GM13976 (cell line): ENCODE measurements around the gene SYNPR.

Experiments
- DNase-seq: peaks from one replicate; pipeline ENCODE4 v3.0.0; 2012; ENCODE audit warnings: low spot score
- in situ Hi-C: fragments of 300-500 bp; cut with MboI; formaldehyde crosslinking; loops from one replicate; pipeline ENCODE4 v1.12.0; 2022; ENCODE audit warnings: low sequenced_read_pairs, mixed read lengths, inconsistent platforms; ENCODE audit not compliant: unreplicated experiment
- TF ChIP-seq, protein P1 (sequence below): IDR thresholded peaks from 2 replicates; pipeline ENCODE4 v1.5.1; 2012; ENCODE audit warnings: borderline replicate concordance, mild to moderate bottlenecking; ENCODE audit not compliant: insufficient read depth; ENCODE audit errors: extremely low read depth, missing control alignments, control extremely low read depth

The SYNPR gene

DNA sequence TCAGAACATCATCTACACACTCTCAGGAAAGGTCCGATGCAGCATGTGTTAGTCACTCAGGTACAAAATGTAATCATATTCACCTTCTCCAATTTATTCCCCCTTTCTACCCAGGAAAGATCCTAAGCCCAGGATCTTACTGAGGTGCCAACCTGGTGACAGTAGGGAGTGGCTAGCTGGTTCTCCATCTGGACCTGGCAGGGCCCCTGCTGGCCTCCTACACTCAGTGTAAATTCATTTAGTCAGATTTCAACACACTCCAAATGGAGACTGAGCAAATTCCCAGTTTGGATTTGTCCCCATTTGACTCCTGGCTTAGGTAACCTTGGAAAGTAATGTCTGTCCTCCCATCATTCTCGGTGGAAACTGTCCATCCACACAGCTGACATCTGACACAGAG, 47.3 kb downstream of the SYNPR start:
- in situ Hi-C loops, result no loop called here
- TF ChIP-seq, protein P1, sequence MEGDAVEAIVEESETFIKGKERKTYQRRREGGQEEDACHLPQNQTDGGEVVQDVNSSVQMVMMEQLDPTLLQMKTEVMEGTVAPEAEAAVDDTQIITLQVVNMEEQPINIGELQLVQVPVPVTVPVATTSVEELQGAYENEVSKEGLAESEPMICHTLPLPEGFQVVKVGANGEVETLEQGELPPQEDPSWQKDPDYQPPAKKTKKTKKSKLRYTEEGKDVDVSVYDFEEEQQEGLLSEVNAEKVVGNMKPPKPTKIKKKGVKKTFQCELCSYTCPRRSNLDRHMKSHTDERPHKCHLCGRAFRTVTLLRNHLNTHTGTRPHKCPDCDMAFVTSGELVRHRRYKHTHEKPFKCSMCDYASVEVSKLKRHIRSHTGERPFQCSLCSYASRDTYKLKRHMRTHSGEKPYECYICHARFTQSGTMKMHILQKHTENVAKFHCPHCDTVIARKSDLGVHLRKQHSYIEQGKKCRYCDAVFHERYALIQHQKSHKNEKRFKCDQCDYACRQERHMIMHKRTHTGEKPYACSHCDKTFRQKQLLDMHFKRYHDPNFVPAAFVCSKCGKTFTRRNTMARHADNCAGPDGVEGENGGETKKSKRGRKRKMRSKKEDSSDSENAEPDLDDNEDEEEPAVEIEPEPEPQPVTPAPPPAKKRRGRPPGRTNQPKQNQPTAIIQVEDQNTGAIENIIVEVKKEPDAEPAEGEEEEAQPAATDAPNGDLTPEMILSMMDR, result no peak
- no peak for DNase-seq

DNA sequence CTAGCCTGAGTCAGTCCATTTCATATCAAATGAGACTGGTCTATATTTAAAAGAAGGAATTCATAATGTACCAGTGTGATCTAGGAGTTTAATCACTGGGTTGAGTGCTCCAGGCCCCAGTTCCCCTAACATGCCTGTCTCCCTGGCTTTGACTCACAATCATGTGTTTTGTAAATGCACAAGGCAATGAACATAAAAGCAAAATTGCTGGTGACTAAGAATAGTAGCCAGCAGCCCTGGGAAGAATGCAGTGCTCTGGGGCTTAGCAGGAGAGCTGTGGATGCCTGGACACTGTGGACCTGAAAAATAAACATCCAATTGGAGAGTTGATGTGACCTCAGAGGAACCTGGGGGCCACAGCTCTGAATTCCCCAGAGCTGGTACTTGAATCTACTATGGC, 50.3 kb downstream of the SYNPR start:
- in situ Hi-C loops, result no loop called here
- DNase-seq, result no peak

DNA sequence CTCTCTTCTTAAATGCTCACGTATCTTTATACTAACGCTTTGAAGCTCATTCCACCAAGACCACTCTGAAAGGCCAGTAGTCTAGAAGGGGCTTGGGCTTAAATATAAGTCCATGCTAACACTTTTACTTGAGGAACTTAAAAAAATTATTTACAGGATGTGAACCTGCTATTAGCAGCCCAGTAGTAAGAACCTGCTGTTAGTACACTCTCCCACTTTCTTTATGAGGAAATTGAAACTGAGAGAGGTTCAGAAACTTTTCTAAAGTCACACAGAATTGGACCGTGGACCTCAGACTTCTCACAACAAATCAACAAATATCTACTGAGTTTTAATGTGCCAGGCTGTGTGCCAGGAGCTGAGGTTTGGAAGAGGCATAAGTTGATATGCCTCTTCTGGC, 53.4 kb downstream of the SYNPR start:
- in situ Hi-C loops, result no loop called here
- TF ChIP-seq, protein P1, result no peak
- no peak for DNase-seq

More for the DNA sequence above, 50.3 kb downstream of the SYNPR start:
- TF ChIP-seq, protein P1, result no peak

DNA sequence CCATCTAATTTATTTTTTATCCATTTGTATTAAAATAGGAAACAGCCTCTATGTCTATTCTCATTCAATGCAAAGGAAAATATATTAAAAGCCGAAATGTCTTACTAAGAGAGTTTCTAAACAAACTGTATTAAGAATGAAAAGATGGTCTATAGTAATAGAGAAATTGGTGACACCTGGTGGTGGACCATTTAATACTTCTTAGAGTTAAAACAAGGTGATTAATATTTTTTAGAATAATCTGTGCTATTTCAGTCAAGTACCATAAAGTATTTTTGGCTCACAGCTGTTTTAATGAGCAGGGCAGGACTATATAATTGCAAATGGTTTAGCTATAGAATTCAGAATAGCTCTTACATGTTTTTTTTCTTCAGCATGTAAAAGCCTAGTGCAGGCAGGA, 55.7 kb downstream of the SYNPR start:
- TF ChIP-seq, protein P1, result no peak
- in situ Hi-C loops, result no loop called here
- DNase-seq, result no peak

DNA sequence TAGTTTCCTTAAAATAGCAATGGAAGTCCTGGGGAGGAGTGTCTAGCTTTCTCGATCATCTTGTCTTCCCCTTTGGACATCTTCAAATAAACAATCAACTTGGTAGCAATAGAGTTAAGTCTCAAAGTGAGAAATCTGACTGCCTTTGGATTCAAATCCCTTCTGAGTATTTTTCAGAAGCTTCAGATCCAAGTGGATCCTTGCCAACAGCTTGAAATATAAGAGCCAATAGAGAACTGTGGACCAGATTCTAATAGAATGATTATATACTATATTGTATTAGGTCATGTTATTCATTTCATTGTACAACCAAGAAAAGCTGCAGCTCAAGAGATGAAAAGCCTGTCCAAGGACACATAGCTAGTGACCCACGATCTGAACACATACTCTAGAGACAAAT, 60.2 kb downstream of the SYNPR start:
- in situ Hi-C loops, result no loop called here
- TF ChIP-seq, protein P1, result no peak
- no peak for DNase-seq

DNA sequence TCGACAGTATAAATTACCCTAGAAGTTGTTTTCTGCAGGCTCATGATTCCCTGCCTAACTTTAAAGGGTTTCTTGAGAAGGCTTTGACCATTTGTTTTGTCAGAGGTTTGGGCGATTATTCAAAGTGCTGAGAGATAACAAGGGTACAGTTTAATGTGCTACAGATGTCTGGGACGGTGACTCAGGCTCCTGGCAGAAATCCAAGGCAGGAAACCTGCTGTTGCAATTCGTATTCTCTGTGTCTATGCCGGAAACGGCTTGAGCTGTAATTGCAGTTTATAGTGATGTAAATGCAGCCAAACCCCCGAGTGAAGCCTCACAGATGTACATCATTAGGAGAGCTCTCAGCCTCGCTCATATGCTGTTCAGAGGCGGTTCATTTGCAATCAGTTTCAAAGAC, 65.6 kb downstream of the SYNPR start:
- in situ Hi-C loops, result no loop called here
- TF ChIP-seq, protein P1, result no peak
- DNase-seq, result no peak

DNA sequence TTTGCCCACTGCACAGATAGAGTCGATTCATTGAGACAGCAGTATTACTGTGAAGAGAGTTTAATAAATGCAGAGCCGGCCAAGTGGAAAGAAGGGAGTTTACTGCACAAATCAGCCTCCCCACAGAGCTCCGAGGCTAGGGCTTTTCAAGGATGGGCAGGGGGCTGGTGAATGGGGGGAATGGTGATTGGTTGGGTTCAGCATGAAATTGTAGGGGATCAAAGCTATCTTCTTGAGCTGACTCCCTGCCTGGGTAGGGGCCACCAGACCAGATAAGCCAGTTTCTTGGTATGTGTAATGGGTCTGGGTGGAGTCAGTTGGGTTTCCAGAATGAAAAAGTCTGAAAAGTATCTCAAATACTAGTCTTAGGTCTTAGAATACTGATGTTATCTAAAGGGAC, 66.6 kb downstream of the SYNPR start:
- no peak for DNase-seq
- in situ Hi-C loops, result no loop called here

More for the DNA sequence above, 66.6 kb downstream of the SYNPR start:
- TF ChIP-seq, protein P1, result no peak
